Parathyroid adenoma (tissue), 2 donors: Measurements from ENCODE around the gene SND1.

Source experiments
- H2AFZ ChIP-seq: fragments of 300-600 bp; sonication (generic); one replicate; pipeline ENCODE4 v1.7.0; 2017; ENCODE audit warnings: antibody characterized with exemption, mild to moderate bottlenecking
- H3K27ac ChIP-seq: fragments of 300-600 bp; sonication (generic); one replicate; pipeline ENCODE4 v1.7.0; 2017
- H3K27me3 ChIP-seq: fragments of 300-600 bp; sonication (generic); one replicate; pipeline ENCODE4 v1.7.0; 2017; ENCODE audit warnings: low read length; ENCODE audit not compliant: control insufficient read depth, insufficient read depth
- H3K36me3 ChIP-seq: fragments of 300-600 bp; sonication (generic); one replicate; pipeline ENCODE4 v1.7.0; 2017; ENCODE audit warnings: low read length; ENCODE audit not compliant: control insufficient read depth, insufficient read depth
- H3K4me1 ChIP-seq: fragments of 300-600 bp; sonication (generic); one replicate; pipeline ENCODE4 v1.7.0; 2017; ENCODE audit warnings: control low read depth
- H3K4me2 ChIP-seq: fragments of 300-600 bp; sonication (generic); one replicate; pipeline ENCODE4 v1.7.0; 2017; ENCODE audit warnings: low read length
- H3K4me3 ChIP-seq: fragments of 300-600 bp; sonication (generic); one replicate; pipeline ENCODE4 v1.7.0; 2017; ENCODE audit warnings: low read depth, low read length
- H3K79me2 ChIP-seq: fragments of 300-600 bp; sonication (generic); one replicate; pipeline ENCODE4 v1.7.0; 2017; ENCODE audit warnings: control low read depth
- H3K9ac ChIP-seq: fragments of 300-600 bp; sonication (generic); one replicate; pipeline ENCODE4 v1.7.0; 2017; ENCODE audit warnings: mild to moderate bottlenecking
- H3K9me3 ChIP-seq: fragments of 300-600 bp; sonication (generic); one replicate; pipeline ENCODE4 v1.7.0; 2017; ENCODE audit warnings: low read length; ENCODE audit not compliant: control insufficient read depth
- TF ChIP-seq, protein P1 (sequence below): fragments of 300-600 bp; sonication (generic); IDR thresholded peaks from one replicate; pipeline ENCODE4 v1.7.0; 2017; ENCODE audit warnings: antibody characterized with exemption, mild to moderate bottlenecking
- donor health status: primary hyperparathyroidism.

SND1 gene

DNA sequence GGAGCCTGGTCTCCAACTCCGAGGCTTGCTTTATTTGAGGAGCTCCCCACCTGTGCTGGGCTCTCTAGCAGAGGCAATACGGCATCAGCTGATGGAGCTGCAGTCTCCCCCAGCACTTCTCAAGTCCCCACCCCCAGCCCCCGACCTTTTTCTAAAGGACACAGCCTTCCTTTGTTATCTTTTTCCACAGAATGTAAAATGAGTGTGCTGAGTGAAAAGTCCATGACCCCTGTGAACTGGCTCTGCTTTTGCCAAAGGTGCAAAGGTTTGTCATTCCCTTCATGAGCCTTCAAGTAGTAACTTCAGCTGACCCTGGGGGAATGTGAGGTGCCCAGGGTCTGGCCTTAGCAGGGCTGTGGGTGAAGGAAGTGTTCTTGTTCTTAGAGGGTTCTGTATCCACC, 353.8 kb downstream of the SND1 start:
- Histone ChIP-seq H3K4me2 (no peak overlapping the region), H3K9me3 (no peaks in the 10 kb centered on the region), H3K27me3 (no peaks in the 10 kb centered on the region), H3K27ac (peak overlapping the region; percentile 84), H3K79me2 (no peaks in the 10 kb centered on the region), H3K4me3 (no peak overlapping the region), H3K36me3 (no peaks in the 10 kb centered on the region), H3K4me1 (peaks cover 69% of the 10 kb centered on the region), H2AFZ (no peak overlapping the region), H3K9ac (no peak overlapping the region)
- TF ChIP-seq, protein P1, sequence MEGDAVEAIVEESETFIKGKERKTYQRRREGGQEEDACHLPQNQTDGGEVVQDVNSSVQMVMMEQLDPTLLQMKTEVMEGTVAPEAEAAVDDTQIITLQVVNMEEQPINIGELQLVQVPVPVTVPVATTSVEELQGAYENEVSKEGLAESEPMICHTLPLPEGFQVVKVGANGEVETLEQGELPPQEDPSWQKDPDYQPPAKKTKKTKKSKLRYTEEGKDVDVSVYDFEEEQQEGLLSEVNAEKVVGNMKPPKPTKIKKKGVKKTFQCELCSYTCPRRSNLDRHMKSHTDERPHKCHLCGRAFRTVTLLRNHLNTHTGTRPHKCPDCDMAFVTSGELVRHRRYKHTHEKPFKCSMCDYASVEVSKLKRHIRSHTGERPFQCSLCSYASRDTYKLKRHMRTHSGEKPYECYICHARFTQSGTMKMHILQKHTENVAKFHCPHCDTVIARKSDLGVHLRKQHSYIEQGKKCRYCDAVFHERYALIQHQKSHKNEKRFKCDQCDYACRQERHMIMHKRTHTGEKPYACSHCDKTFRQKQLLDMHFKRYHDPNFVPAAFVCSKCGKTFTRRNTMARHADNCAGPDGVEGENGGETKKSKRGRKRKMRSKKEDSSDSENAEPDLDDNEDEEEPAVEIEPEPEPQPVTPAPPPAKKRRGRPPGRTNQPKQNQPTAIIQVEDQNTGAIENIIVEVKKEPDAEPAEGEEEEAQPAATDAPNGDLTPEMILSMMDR = no peak

DNA sequence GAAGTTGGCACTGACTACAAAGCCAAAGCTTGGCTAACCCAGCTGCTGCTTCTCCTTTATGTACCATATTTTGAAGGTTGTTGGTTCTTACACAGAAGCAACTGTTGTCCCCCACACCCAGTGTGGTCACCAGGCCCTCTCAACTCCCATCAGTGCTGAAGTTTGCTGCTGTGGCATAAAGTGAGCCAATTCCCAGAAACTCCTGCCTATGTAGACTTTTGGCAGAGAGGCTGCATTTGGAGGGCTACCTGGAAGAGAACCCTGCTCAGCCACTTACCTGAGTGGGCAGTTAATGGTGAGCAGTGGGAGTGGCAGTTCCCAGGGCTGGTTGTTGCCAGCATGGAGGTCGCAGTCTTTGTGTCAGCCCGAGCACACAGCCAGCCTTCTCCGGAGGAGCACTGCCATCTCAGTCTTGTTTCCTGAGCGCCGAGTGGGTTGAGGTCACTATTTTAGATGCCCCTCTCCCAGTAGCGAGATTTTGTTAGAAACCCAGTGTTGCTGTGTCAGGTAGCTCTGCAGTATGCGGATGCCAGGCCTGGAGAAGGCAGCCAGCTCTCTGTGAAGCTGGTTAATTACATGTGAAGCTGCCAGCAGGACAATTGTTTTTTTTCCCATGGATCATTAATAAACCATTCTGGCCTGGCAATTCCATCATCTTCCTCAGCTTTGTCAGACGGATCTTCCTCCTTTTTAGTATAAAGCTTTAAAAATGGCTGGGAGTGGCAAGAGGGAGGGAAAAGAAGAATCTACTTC, 354.7 kb downstream of the SND1 start:
- TF ChIP-seq, protein P1 = no peak
- Histone ChIP-seq H3K27ac (peak overlapping the region; percentile 84), H3K9ac (no peak overlapping the region), H3K79me2 (no peaks in the 10 kb centered on the region), H3K36me3 (no peaks in the 10 kb centered on the region), H3K27me3 (no peaks in the 10 kb centered on the region), H2AFZ (no peak overlapping the region), H3K4me1 (peaks cover 61% of the 10 kb centered on the region), H3K4me2 (no peak overlapping the region), H3K9me3 (no peaks in the 10 kb centered on the region), H3K4me3 (no peak overlapping the region)

DNA sequence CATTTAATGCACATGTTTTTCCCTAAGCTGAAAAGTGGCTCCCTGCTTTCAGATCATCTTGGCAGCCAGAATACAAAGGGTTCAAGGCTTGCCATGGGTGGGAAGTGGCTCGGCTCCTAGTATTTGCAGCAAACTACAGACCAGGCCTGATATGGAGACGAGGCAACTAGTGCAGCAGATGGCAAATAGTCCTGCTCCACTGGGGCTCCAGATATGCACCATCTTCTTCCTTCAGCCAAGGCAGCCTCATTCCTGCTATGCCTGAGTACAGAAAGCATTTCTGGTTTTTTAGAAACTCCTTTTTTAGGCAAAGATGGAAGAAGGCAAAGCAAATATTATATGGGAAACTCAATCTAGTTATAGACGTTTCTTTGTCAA, 355.3 kb downstream of the SND1 start:
- Histone ChIP-seq H2AFZ (no peak overlapping the region), H3K4me3 (no peak overlapping the region), H3K9me3 (no peaks in the 10 kb centered on the region), H3K4me1 (peaks cover 55% of the 10 kb centered on the region), H3K4me2 (no peak overlapping the region), H3K9ac (no peak overlapping the region), H3K27ac (no peak overlapping the region), H3K27me3 (no peaks in the 10 kb centered on the region), H3K79me2 (no peaks in the 10 kb centered on the region), H3K36me3 (no peaks in the 10 kb centered on the region)
- TF ChIP-seq, protein P1 = no peak

DNA sequence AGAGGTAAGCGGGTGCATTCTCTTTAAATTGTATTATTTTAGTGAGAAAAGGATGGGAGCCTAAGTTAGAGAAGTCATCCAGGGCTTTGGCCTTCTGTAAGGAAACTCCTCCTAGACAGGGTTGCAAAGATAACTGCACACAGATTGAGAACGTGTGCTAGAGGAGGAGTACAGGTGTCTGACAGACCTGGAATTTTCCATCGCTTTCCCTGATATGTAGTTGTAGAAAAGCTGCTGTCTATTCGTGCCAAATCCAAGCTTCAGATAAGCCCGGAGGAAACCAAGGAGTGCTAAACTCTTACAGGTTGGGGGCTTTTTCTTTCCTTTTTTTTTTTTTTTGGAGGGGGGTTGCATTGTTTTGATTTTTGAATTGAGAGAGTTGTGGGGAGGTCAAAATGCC, 356.1 kb downstream of the SND1 start:
- Histone ChIP-seq H3K9ac (no peak overlapping the region), H3K4me1 (peaks cover 49% of the 10 kb centered on the region), H2AFZ (no peak overlapping the region), H3K4me3 (no peak overlapping the region), H3K27me3 (no peaks in the 10 kb centered on the region), H3K79me2 (peaks cover 5% of the 10 kb centered on the region), H3K9me3 (no peaks in the 10 kb centered on the region), H3K36me3 (no peaks in the 10 kb centered on the region), H3K27ac (no peak overlapping the region), H3K4me2 (no peak overlapping the region)
- TF ChIP-seq, protein P1 = no peak

DNA sequence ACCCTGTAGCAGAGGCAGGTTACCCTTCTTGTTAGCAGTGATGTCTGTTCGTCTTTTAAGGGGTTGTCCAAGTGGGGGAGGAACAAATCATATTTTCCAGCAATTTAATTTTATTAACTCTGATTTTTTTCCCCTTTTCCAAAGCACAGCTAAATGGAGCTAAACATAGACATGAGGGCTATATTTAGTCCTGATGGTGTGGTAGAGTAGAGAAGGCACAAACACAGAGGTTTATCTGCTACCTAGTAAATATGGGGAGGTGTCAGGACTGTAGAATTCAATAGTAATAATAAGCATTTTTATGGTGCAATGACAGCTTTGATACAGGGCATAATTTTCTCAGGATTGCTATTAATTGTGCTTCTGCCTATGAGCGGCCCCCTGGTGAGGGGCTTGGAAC, 356.8 kb downstream of the SND1 start:
- Histone ChIP-seq H3K4me1 (peaks cover 44% of the 10 kb centered on the region), H2AFZ (no peak overlapping the region), H3K79me2 (peaks cover 8% of the 10 kb centered on the region), H3K4me3 (no peak overlapping the region), H3K27ac (no peak overlapping the region), H3K27me3 (no peaks in the 10 kb centered on the region), H3K9me3 (no peaks in the 10 kb centered on the region), H3K4me2 (no peak overlapping the region), H3K36me3 (no peaks in the 10 kb centered on the region), H3K9ac (no peak overlapping the region)
- TF ChIP-seq, protein P1 = no peak
